ENCODE results near the gene PRSS38. TPM values are rescaled to one million over a fixed set of nuclear protein-coding genes. Genes with fewer than 3 reads are reported as not detected.

The PRSS38 gene
- polyA plus RNA-seq, 3 donors, result not detected

GRCh38 chr1:227781314-227781930 lies 34.1 kb upstream of the PRSS38 start:
- Mint-ChIP-seq H3K27me3 (ENCODE audit: low read depth in 3 of 3) (peaks cover 15 to 21% (median 20%) of the 10 kb centered on the region in 3 donors), H3K4me3 (no peak overlapping the region), H3K36me3 (peaks cover 10% of the 10 kb centered on the region in 2 donors), H3K27ac (no peak overlapping the region), H3K9me3 (peaks cover 0 to 3% (median 0%) of the 10 kb centered on the region in 7 donors), H3K4me1 (peaks cover under 1% of the 10 kb centered on the region)
- H4K20me1 ChIP-seq (ENCODE audit: insufficient read depth, low read length), result no peaks in the 10 kb centered on the region
- H3K9ac ChIP-seq (ENCODE audit: insufficient read depth, low read length, poor library complexity, severe bottlenecking), result no peak overlapping the region
- H3K9me3 ChIP-seq (replicated peaks in 1 of 2; ENCODE audit: control insufficient read depth in 1 of 2, insufficient read depth in 1 of 2, low read length in 2 of 2), result peaks cover 0 to under 1% of the 10 kb centered on the region in 2 donors
- peaks cover 0 to 3% of the 10 kb centered on the region in 2 donors for H3K4me1 ChIP-seq (ENCODE audit: control insufficient read depth in 1 of 2, insufficient read depth in 2 of 2, low read length in 2 of 2)
- intact Hi-C loops (cut with micrococcal nuclease), result no loop called here
- no peak overlapping the region for H3K27ac ChIP-seq (ENCODE audit: low read depth in 1 of 2, low read length in 2 of 2)
- no peak for DNase-seq
- no peak overlapping the region for H2AFZ ChIP-seq (ENCODE audit: insufficient read depth, low read depth, low read length, poor library complexity, severe bottlenecking)
- H3K4me3 ChIP-seq (replicated peaks in 1 of 3; ENCODE audit: low read depth in 2 of 3, low read length in 3 of 3), result no peak overlapping the region
- H3K27me3 ChIP-seq (ENCODE audit: control insufficient read depth in 2 of 2, insufficient read depth in 2 of 2, low read length in 2 of 2), result peaks cover 3 to 14% of the 10 kb centered on the region in 2 donors
- no peak for TF ChIP-seq CTCF (IDR thresholded peaks at IDR 0.05)
- peaks cover 3 to 9% of the 10 kb centered on the region in 2 donors for H3K36me3 ChIP-seq (replicated peaks in 1 of 2; ENCODE audit: control insufficient read depth in 1 of 2, insufficient read depth in 2 of 2, low read length in 2 of 2)
- H3K79me2 ChIP-seq (ENCODE audit: insufficient read depth, low read length), result no peaks in the 10 kb centered on the region
- H3K4me2 ChIP-seq (replicated peaks; ENCODE audit: extremely low read depth, low read length, poor library complexity, severe bottlenecking), result no peak overlapping the region
- 97% methylated on average over 15 of the region's 15 CpGs for WGBS (ENCODE audit: insufficient coverage)

- Histone ChIP-seq H2AFZ (ENCODE audit: insufficient read depth, low read depth, low read length, poor library complexity, severe bottlenecking) (no peak overlapping the region), H3K27ac (ENCODE audit: low read depth in 1 of 2, low read length in 2 of 2) (no peak overlapping the region), H4K20me1 (ENCODE audit: insufficient read depth, low read length) (no peaks in the 10 kb centered on the region), H3K36me3 (replicated peaks in 1 of 2; ENCODE audit: control insufficient read depth in 1 of 2, insufficient read depth in 2 of 2, low read length in 2 of 2) (peaks cover 3 to 6% of the 10 kb centered on the region in 2 donors), H3K4me2 (replicated peaks; ENCODE audit: extremely low read depth, low read length, poor library complexity, severe bottlenecking) (no peak overlapping the region), H3K9me3 (replicated peaks in 1 of 2; ENCODE audit: control insufficient read depth in 1 of 2, insufficient read depth in 1 of 2, low read length in 2 of 2) (peaks cover 0 to 3% of the 10 kb centered on the region in 2 donors), H3K9ac (ENCODE audit: insufficient read depth, low read length, poor library complexity, severe bottlenecking) (no peak overlapping the region), H3K4me3 (replicated peaks in 1 of 3; ENCODE audit: low read depth in 2 of 3, low read length in 3 of 3) (no peak overlapping the region), H3K27me3 (ENCODE audit: control insufficient read depth in 2 of 2, insufficient read depth in 2 of 2, low read length in 2 of 2) (peaks cover 6 to 22% of the 10 kb centered on the region in 2 donors), H3K4me1 (ENCODE audit: control insufficient read depth in 1 of 2, insufficient read depth in 2 of 2, low read length in 2 of 2) (peaks cover 8 to 11% of the 10 kb centered on the region in 2 donors), H3K79me2 (ENCODE audit: insufficient read depth, low read length) (no peaks in the 10 kb centered on the region)
- DNase-seq, result no peak
- no peak for TF ChIP-seq CTCF (IDR thresholded peaks at IDR 0.05)
- no peak overlapping the region for H3K4me3 Mint-ChIP-seq
- H3K4me1 Mint-ChIP-seq, result peaks cover 7% of the 10 kb centered on the region
- peaks cover 22 to 29% (median 28%) of the 10 kb centered on the region in 3 donors for H3K27me3 Mint-ChIP-seq (ENCODE audit: low read depth in 3 of 3)
- H3K27ac Mint-ChIP-seq, result no peak overlapping the region
- H3K36me3 Mint-ChIP-seq, result peaks cover 4 to 8% of the 10 kb centered on the region in 2 donors
- intact Hi-C loops (cut with micrococcal nuclease), result no loop called here
- WGBS (ENCODE audit: insufficient coverage), result 95% methylated on average over 2 of the region's 4 CpGs
- H3K9me3 Mint-ChIP-seq, result peaks cover 0 to 6% (median 0%) of the 10 kb centered on the region in 7 donors
These were observed 33.2 kb upstream of the PRSS38 start for GRCh38 chr1:227782226-227782625.

Data from CD14-positive monocyte (primary cell).